IPS DF 6.9 (cell line): ENCODE measurements around the gene PJA1.
A peak's percentile ranks its signal among the peaks of the same experiment; 100 is the strongest.

Experiments
- DNase-seq: peaks from one replicate; pipeline ENCODE4 v3.0.0-alpha.2; 2013; ENCODE audit warnings: low read depth, low spot score
- H3K27ac ChIP-seq: one replicate; pipeline ENCODE4 v1.5.1; 2013; ENCODE audit warnings: low read length, control low read depth
- H3K27me3 ChIP-seq: 2 replicates; pipeline ENCODE4 v1.6.1; 2013; ENCODE audit warnings: mild to moderate bottlenecking, low read length; ENCODE audit not compliant: control insufficient read depth, insufficient read depth
- H3K36me3 ChIP-seq: 2 replicates; pipeline ENCODE4 v1.6.1; 2013; ENCODE audit warnings: low read length; ENCODE audit not compliant: control insufficient read depth, insufficient read depth
- H3K4me1 ChIP-seq: 2 replicates; pipeline ENCODE4 v1.6.1; 2013; ENCODE audit warnings: low read length; ENCODE audit not compliant: control insufficient read depth, insufficient read depth
- H3K4me3 ChIP-seq: 2 replicates; pipeline ENCODE4 v1.5.1; 2013; ENCODE audit warnings: mild to moderate bottlenecking, low read length
- H3K9me3 ChIP-seq: 2 replicates; pipeline ENCODE4 v1.6.1; 2013; ENCODE audit warnings: low read length, inconsistent platforms; ENCODE audit not compliant: control insufficient read depth, insufficient read depth
- WGBS: extraction: QIAGEN DNeasy Blood & Tissue Kit; methylation state at CpG from one replicate; pipeline ENCODE4 v1.1.7; 2013; ENCODE audit warnings: mixed read lengths, missing lambda C conversion rate; ENCODE audit not compliant: insufficient read length, insufficient coverage; 5-methylcytosine and 5-hydroxymethylcytosine counted together

The PJA1 gene

GRCh38 chrX:69172937-69173336 is 7.7 kb upstream of the PJA1 start:
- WGBS, result no CpG with 5 or more reads among the region's 3 CpGs
- H3K27ac ChIP-seq, result no peak overlapping the region
- no peaks in the 10 kb centered on the region for H3K36me3 ChIP-seq
- no peaks in the 10 kb centered on the region for H3K27me3 ChIP-seq
- H3K4me1 ChIP-seq, result no peaks in the 10 kb centered on the region
- no peak overlapping the region for H3K4me3 ChIP-seq
- DNase-seq, result no peak
- no peaks in the 10 kb centered on the region for H3K9me3 ChIP-seq

- Histone ChIP-seq H3K36me3 (no peaks in the 10 kb centered on the region), H3K27ac (no peak overlapping the region), H3K27me3 (no peaks in the 10 kb centered on the region), H3K4me1 (no peaks in the 10 kb centered on the region), H3K4me3 (no peak overlapping the region), H3K9me3 (no peaks in the 10 kb centered on the region)
- no peak for DNase-seq
Measured at GRCh38 chrX:69170319-69170718, 5.1 kb upstream of the PJA1 start.

DNA sequence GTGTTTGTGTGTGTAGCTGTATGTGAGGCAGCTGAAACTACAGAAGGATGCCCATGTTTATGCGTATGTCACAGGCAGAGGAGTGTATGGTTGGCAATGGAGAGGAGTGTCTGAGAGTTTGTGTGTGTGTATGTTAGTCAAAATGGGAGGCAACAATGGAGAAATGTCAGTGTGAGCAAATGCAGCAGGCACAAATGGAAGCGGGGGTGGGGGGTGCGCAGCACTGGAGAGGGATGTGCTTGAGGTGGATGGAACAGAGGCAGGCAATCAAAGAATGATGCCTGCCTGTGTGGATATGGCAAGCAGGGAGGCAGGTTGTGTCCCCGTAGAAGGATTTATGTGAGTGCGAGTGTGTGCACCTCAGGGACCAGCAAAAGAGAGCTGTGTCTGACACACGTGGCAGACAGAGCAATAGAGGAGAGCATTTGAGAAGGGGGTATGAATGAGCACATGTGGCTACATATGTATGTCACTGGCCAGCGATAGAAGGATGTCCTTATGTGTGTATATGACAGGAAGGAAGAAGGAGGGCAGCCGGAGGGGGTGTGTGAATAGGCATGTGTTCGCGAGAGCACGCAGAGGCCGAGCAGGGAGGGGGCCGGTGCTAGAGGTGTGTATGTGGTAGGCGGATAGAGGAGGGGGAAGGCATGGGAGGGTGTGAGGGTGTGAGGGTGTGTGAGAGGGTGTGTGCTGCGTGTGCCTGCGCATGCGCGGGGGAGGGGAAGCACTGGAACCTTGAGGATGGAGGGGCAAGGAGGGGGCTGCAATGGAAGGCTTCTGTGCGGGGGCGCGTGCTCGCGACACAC is 1.1 kb downstream of the PJA1 start:
- Histone ChIP-seq H3K9me3 (no peaks in the 10 kb centered on the region), H3K27me3 (no peaks in the 10 kb centered on the region), H3K27ac (no peak overlapping the region), H3K36me3 (peaks cover 4% of the 10 kb centered on the region; the same call in 1 of the 2 replicates), H3K4me1 (no peaks in the 10 kb centered on the region; the same call in 1 of the 2 replicates), H3K4me3 (peak overlapping the region; percentile 87; the same call in 1 of the 2 replicates)
- WGBS, result no CpG with 5 or more reads among the region's 23 CpGs
- no peak for DNase-seq

DNA sequence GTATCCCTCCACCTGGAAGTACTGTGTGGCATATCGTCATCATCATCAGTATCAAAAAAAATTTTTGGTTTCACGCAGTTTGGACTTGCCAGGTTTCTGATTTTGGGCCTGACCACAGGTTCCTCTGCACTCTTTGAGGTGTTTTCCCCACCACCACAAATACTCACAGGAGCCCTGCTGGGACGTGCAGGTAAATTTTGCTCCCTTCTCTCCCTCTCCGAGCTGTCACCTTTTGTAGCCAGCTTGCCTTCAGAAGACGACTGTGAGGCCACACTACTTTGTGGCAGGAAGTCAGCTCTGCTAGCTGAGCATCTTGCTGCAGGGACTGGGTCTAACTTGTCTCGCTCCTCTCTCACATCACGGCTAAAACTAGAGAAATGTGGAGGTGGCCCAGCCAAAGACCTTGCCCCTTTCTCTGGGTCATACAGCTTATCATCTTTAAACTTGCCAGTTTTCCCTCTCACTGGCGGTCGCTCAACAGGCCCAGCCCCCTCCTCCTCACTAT is 2.8 kb downstream of the PJA1 start:
- no peaks in the 10 kb centered on the region for H3K9me3 ChIP-seq
- DNase-seq, result no peak

GRCh38 chrX:69161786-69162349 is 3.4 kb downstream of the PJA1 start:
- no peaks in the 10 kb centered on the region for H3K27me3 ChIP-seq
- no CpG with 5 or more reads among the region's 26 CpGs for WGBS

More for the DNA sequence above, 2.8 kb downstream of the PJA1 start:
- no peaks in the 10 kb centered on the region; the same call in 1 of the 2 replicates for H3K4me1 ChIP-seq
- H3K4me3 ChIP-seq, result no peak overlapping the region
- H3K36me3 ChIP-seq, result peaks cover 4% of the 10 kb centered on the region; the same call in 1 of the 2 replicates
- WGBS, result no CpG with 5 or more reads among the region's 9 CpGs
- H3K27me3 ChIP-seq, result no peaks in the 10 kb centered on the region
- H3K27ac ChIP-seq, result no peak overlapping the region

DNA sequence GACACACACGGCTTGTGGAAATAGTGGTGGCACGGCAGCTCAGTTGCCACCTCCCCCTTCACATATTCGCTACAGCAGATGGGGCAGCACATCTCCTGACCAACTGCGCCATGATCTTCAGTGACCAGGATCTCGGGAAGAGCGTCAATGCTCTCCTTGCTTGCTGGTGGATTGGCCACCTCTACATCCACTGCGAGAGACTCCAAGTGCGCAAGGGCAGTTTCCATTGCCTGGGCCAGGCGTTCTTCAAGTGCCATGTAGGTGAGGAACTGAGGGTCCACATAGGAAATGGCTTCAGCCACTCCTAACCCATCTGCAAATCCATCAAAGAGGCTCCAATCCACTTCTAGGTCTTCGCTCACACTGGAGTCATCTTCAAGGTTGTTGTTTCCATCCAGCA is 3.9 kb downstream of the PJA1 start:
- WGBS, result no CpG with 5 or more reads among the region's 10 CpGs
- no peak for DNase-seq

More at GRCh38 chrX:69161786-69162349, 3.4 kb downstream of the PJA1 start:
- DNase-seq, result no peak
- Histone ChIP-seq H3K9me3 (no peaks in the 10 kb centered on the region), H3K4me1 (no peaks in the 10 kb centered on the region; the same call in 1 of the 2 replicates), H3K36me3 (peaks cover 4% of the 10 kb centered on the region; the same call in 1 of the 2 replicates), H3K4me3 (no peak overlapping the region), H3K27ac (no peak overlapping the region)

GRCh38 chrX:69158166-69158980 is 6.9 kb downstream of the PJA1 start:
- DNase-seq, result no peak
- Histone ChIP-seq H3K9me3 (no peaks in the 10 kb centered on the region), H3K4me3 (no peak overlapping the region), H3K27ac (no peak overlapping the region), H3K36me3 (peaks cover 4% of the 10 kb centered on the region; the same call in 1 of the 2 replicates), H3K4me1 (peaks cover 1% of the 10 kb centered on the region), H3K27me3 (no peaks in the 10 kb centered on the region)
- WGBS, result no CpG with 5 or more reads among the region's 13 CpGs

More for the DNA sequence above, 3.9 kb downstream of the PJA1 start:
- Histone ChIP-seq H3K27ac (no peak overlapping the region), H3K27me3 (no peaks in the 10 kb centered on the region), H3K36me3 (peaks cover 4% of the 10 kb centered on the region; the same call in 1 of the 2 replicates), H3K9me3 (no peaks in the 10 kb centered on the region), H3K4me3 (no peak overlapping the region), H3K4me1 (no peaks in the 10 kb centered on the region; the same call in 1 of the 2 replicates)

DNA sequence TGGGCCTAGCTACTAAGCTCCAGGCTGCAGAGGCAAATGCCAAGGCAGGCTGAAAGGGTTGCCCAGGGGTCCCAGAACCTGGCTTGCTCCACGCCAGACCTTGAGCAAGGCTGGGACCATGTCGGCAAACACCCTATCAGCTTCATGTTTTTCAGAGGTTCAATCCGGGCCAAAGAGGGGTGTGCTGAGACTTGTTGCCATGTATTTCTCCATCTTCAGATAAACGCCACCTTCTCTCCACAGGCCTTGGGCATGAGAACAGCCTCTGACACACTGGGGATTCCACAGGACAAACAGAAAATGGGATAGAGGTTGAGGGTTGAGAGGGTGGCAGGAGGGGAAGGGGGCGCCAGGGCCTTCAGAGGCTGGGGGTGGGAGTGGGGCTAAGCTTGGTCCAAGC is 8.6 kb downstream of the PJA1 start:
- Histone ChIP-seq H3K4me1 (peaks cover 1% of the 10 kb centered on the region), H3K9me3 (no peaks in the 10 kb centered on the region), H3K27me3 (no peaks in the 10 kb centered on the region), H3K4me3 (no peak overlapping the region), H3K36me3 (peaks cover 4% of the 10 kb centered on the region; the same call in 1 of the 2 replicates), H3K27ac (no peak overlapping the region)
- no CpG with 5 or more reads among the region's 5 CpGs for WGBS
- DNase-seq, result no peak

DNA sequence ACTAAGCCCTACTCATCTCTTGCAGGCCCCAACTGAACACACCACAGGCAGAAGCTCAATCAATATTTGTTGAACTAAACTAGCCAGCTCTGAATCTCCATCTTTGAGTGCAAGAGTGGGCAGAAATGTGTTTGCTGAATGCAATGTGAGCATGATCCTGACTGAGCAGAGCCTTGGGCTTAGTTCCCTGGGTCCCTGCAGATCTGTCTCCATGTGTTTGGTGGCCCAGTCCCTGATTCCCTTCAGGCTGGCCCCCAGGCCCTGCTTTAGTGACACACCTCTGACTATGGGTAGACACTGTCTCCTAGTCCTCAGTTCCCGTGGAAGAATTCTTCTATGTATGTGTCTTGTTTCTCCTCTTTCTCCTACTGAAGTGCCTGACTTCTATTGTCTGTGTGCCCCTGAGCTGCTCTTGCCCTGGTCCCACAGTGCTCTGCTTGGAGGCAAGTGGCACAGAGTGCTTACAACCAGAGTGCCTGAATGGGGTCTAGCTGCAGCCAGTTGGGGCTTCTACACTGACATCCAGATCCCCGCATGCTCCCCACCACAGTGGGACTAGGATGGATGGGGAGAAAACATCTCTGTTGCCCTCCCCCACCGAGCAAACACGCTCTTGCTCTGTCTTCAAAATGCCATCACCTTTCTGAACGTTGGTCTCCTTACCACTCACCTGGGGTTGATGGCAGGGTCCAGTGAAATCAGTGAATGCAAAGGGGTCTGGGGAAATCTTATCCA is 9.3 kb downstream of the PJA1 start:
- no peaks in the 10 kb centered on the region for H3K9me3 ChIP-seq
- no CpG with 5 or more reads among the region's 5 CpGs for WGBS
- peaks cover 1% of the 10 kb centered on the region for H3K4me1 ChIP-seq
- no peaks in the 10 kb centered on the region for H3K27me3 ChIP-seq
- H3K36me3 ChIP-seq, result no peaks in the 10 kb centered on the region
- H3K4me3 ChIP-seq, result no peak overlapping the region
- no peak overlapping the region for H3K27ac ChIP-seq
- DNase-seq, result no peak
